Activated CD4-positive, alpha-beta memory T cell treated with anti-CD3 and anti-CD28 coated beads for 36 hours (primary cell): ENCODE measurements around the gene POLR2E. TPM values are rescaled to one million over a fixed set of nuclear protein-coding genes. Genes with fewer than 3 reads are reported as not detected.

Experiments used
- CTCF ChIA-PET: fragments of 350-600 bp; sonication (Branson Sonifier 250); formaldehyde crosslinking; loops from one replicate; lab custom pipeline; 2021; ENCODE audit warnings: antibody characterized with exemption, inconsistent platforms; lab: Charles Lee
- POLR2A ChIA-PET: fragments of 350-600 bp; sonication (Branson Sonifier 250); formaldehyde crosslinking; loops from one replicate; lab custom pipeline; 2021; ENCODE audit warnings: antibody characterized with exemption; lab: Charles Lee
- DNase-seq: peaks from one replicate; pipeline ENCODE4 v3.0.0-alpha.2; 2020
- H3K27ac Mint-ChIP-seq: one replicate; pipeline ENCODE4 v1.8.0; 2021; ENCODE audit warnings: mixed read lengths
- H3K27me3 Mint-ChIP-seq: one replicate; pipeline ENCODE4 v1.8.0; 2021; ENCODE audit warnings: mixed read lengths
- H3K36me3 Mint-ChIP-seq: one replicate; pipeline ENCODE4 v1.8.0; 2021; ENCODE audit warnings: mixed read lengths
- H3K4me1 Mint-ChIP-seq: one replicate; pipeline ENCODE4 v1.8.0; 2021; ENCODE audit warnings: low read depth, mixed read lengths
- H3K4me3 Mint-ChIP-seq: one replicate; pipeline ENCODE4 v1.8.0; 2021; ENCODE audit warnings: mild to moderate bottlenecking, mixed read lengths
- H3K9me3 Mint-ChIP-seq: one replicate; pipeline ENCODE4 v1.8.0; 2021; ENCODE audit warnings: mixed read lengths
- intact Hi-C: fragments of 100-400 bp; cut with micrococcal nuclease; formaldehyde crosslinking; loops from one replicate; pipeline ENCODE4 v1.15.1; 2023
- total RNA-seq, 2 experiments: library from RNA; stranded (reverse); gene quantifications; one replicate each; pipeline ENCODE4 v1.2.3, GENCODE V29; 2021

POLR2E gene
- total RNA-seq, 2 experiments from 2014 or later = 204 to 207 TPM

- CTCF ChIA-PET = interaction anchor here (0.5 kb wide), 1 partner anchor 86 kb away, joined by 3 read pairs; no protein-coding TSS in a partner anchor
- Mint-ChIP-seq H3K27ac (no peak overlapping the region), H3K36me3 (peaks cover 12% of the 10 kb centered on the region), H3K27me3 (no peaks in the 10 kb centered on the region), H3K4me3 (no peak overlapping the region), H3K4me1 (peaks cover 17% of the 10 kb centered on the region), H3K9me3 (no peaks in the 10 kb centered on the region)
- POLR2A ChIA-PET = interaction anchor here (0.8 kb wide), 1 partner anchor 25 kb away, joined by 3 read pairs; no protein-coding TSS in a partner anchor
- no peak for DNase-seq
- intact Hi-C loops = loop anchor here (10.0 kb wide), 1 partner anchor 183 kb away; the partner anchor contains the start of gene ARID3A
Measured at GRCh38 chr19:1107661-1108261, 12.6 kb upstream of the POLR2E start.

- H3K9me3 Mint-ChIP-seq = no peaks in the 10 kb centered on the region
- ChIA-PET POLR2A (interaction anchor here (0.7 to 1.5 kb wide), 3 partner anchors 24 to 34 kb away, joined by 3 to 9 read pairs (median 3); no protein-coding TSS in a partner anchor), CTCF (no interaction called here)
- no peak for DNase-seq
- H3K4me3 Mint-ChIP-seq = no peak overlapping the region
- intact Hi-C loops = loop anchor here (10.0 kb wide), 1 partner anchor 182 kb away; the partner anchor contains the start of gene ARID3A
- H3K4me1 Mint-ChIP-seq = peaks cover 25% of the 10 kb centered on the region
- peaks cover 11% of the 10 kb centered on the region for H3K36me3 Mint-ChIP-seq
- H3K27me3 Mint-ChIP-seq = no peaks in the 10 kb centered on the region
- H3K27ac Mint-ChIP-seq = peak overlapping the region; percentile 33
Measured at GRCh38 chr19:1106841-1107660, 11.9 kb upstream of the POLR2E start.

- intact Hi-C loops = loop anchor here (10.0 kb wide), 1 partner anchor 181 kb away; the partner anchor contains the start of gene ARID3A
- Mint-ChIP-seq H3K4me3 (peak overlapping the region; percentile 49), H3K9me3 (no peaks in the 10 kb centered on the region), H3K36me3 (peaks cover 8% of the 10 kb centered on the region), H3K27me3 (no peaks in the 10 kb centered on the region), H3K27ac (peak overlapping the region; percentile 23), H3K4me1 (peaks cover 33% of the 10 kb centered on the region)
- ChIA-PET CTCF (no interaction called here), POLR2A (interaction anchor here (0.7 to 1.5 kb wide), 2 partner anchors 25 to 34 kb away, joined by 3 to 9 read pairs; no protein-coding TSS in a partner anchor)
- no peak for DNase-seq
Measured at GRCh38 chr19:1105873-1106840, 11.0 kb upstream of the POLR2E start.

- CTCF ChIA-PET = interaction anchor here (1.1 to 1.8 kb wide), 4 partner anchors 8 to 40 kb away, joined by 3 to 5 read pairs (median 3); partner anchors contain the start of gene ARHGAP45
- Mint-ChIP-seq H3K4me1 (peaks cover 35% of the 10 kb centered on the region), H3K27me3 (no peaks in the 10 kb centered on the region), H3K27ac (peak overlapping the region; percentile 23), H3K36me3 (peaks cover 8% of the 10 kb centered on the region), H3K4me3 (peak overlapping the region; percentile 75), H3K9me3 (no peaks in the 10 kb centered on the region)
- DNase-seq = no peak
- intact Hi-C loops = loop anchor here (10.0 kb wide), 1 partner anchor 180 kb away; the partner anchor contains the start of gene ARID3A
- POLR2A ChIA-PET = interaction anchor here (0.8 to 4.5 kb wide), 6 partner anchors 11 to 164 kb away, joined by 3 to 25 read pairs (median 6); partner anchors contain the start of gene ARHGAP45
Measured at GRCh38 chr19:1105008-1105872, 10.1 kb upstream of the POLR2E start.

GRCh38 chr19:1104311-1105007 lies 9.3 kb upstream of the POLR2E start:
- Mint-ChIP-seq H3K9me3 (peaks cover 6% of the 10 kb centered on the region), H3K36me3 (peaks cover 5% of the 10 kb centered on the region), H3K27ac (no peak overlapping the region), H3K4me3 (peak overlapping the region; percentile 75), H3K4me1 (peaks cover 43% of the 10 kb centered on the region), H3K27me3 (no peaks in the 10 kb centered on the region)
- CTCF ChIA-PET = interaction anchor here (1.1 to 1.8 kb wide), 4 partner anchors 9 to 40 kb away, joined by 3 to 5 read pairs (median 3); partner anchors contain the start of gene ARHGAP45
- POLR2A ChIA-PET = interaction anchor here (0.6 to 4.5 kb wide), 9 partner anchors 10 to 164 kb away, joined by 3 to 25 read pairs (median 4); partner anchors contain the start of gene ARHGAP45
- peak; percentile 78 for DNase-seq
- intact Hi-C loops = loop anchor here (5.0 to 10.0 kb wide), 3 partner anchors 88 to 180 kb away; partner anchors contain the start of genes ARID3A and ATP5F1D

GRCh38 chr19:1103708-1104310 lies 8.6 kb upstream of the POLR2E start, which contains the start of gene GPX4:
GPX4 (plus strand) TSS chr19:1103994; CDS start chr19:1104044, 50 bp downstream.
- H3K27me3 Mint-ChIP-seq = no peaks in the 10 kb centered on the region
- H3K4me3 Mint-ChIP-seq = peak within 1 kb of the TSS; percentile 75
- peaks cover 5% of the 10 kb centered on the region for H3K36me3 Mint-ChIP-seq
- POLR2A ChIA-PET = interaction anchor here (0.6 to 4.5 kb wide), 12 partner anchors 9 to 84 kb away, joined by 3 to 25 read pairs (median 4); partner anchors contain the start of genes ARHGAP45 and RNU6-2
- peak within 1 kb of the TSS; percentile 89 for H3K27ac Mint-ChIP-seq
- DNase-seq = peak; percentile 99
- intact Hi-C loops = loop anchor here (1.0 to 10.0 kb wide), 8 partner anchors 9 to 179 kb away; partner anchors contain the start of genes ARID3A, ATP5F1D, POLR2E and RNU6-2
- peaks cover 6% of the 10 kb centered on the region for H3K9me3 Mint-ChIP-seq
- CTCF ChIA-PET = interaction anchor here (1.3 to 1.8 kb wide), 2 partner anchors 10 to 64 kb away, joined by 3 to 5 read pairs; no protein-coding TSS in a partner anchor
- peaks cover 50% of the 10 kb centered on the region for H3K4me1 Mint-ChIP-seq

GRCh38 chr19:1103132-1103707 lies 8.0 kb upstream of the POLR2E start:
- no peak for DNase-seq
- peak overlapping the region; percentile 89 for H3K27ac Mint-ChIP-seq
- CTCF ChIA-PET = interaction anchor here (1.0 to 1.8 kb wide), 5 partner anchors 10 to 64 kb away, joined by 3 to 5 read pairs (median 3); no protein-coding TSS in a partner anchor
- H3K9me3 Mint-ChIP-seq = peaks cover 6% of the 10 kb centered on the region
- peaks cover 54% of the 10 kb centered on the region for H3K4me1 Mint-ChIP-seq
- peaks cover 3% of the 10 kb centered on the region for H3K36me3 Mint-ChIP-seq
- intact Hi-C loops = loop anchor here (1.0 to 10.0 kb wide), 8 partner anchors 8 to 178 kb away; partner anchors contain the start of genes ARID3A, ATP5F1D, POLR2E and RNU6-2
- H3K27me3 Mint-ChIP-seq = no peaks in the 10 kb centered on the region
- POLR2A ChIA-PET = interaction anchor here (0.8 to 4.5 kb wide), 13 partner anchors 14 to 83 kb away, joined by 3 to 25 read pairs (median 3); partner anchors contain the start of genes ARHGAP45 and RNU6-2
- peak overlapping the region; percentile 71 for H3K4me3 Mint-ChIP-seq

GRCh38 chr19:1102407-1103131 lies 7.4 kb upstream of the POLR2E start:
- H3K36me3 Mint-ChIP-seq = peaks cover 3% of the 10 kb centered on the region
- peaks cover 60% of the 10 kb centered on the region for H3K4me1 Mint-ChIP-seq
- peak; percentile 90 for DNase-seq
- POLR2A ChIA-PET = interaction anchor here (0.7 to 4.5 kb wide), 14 partner anchors 14 to 119 kb away, joined by 3 to 25 read pairs (median 3); partner anchors contain the start of genes ARHGAP45, RNU6-2 and WDR18
- CTCF ChIA-PET = interaction anchor here (1.0 to 1.3 kb wide), 4 partner anchors 11 to 63 kb away, joined by 3 read pairs; no protein-coding TSS in a partner anchor
- H3K27ac Mint-ChIP-seq = peak overlapping the region; percentile 89
- intact Hi-C loops = loop anchor here (1.0 to 10.0 kb wide), 8 partner anchors 7 to 178 kb away; partner anchors contain the start of genes ARID3A, ATP5F1D, POLR2E and RNU6-2
- H3K4me3 Mint-ChIP-seq = peak overlapping the region; percentile 71
- peaks cover 6% of the 10 kb centered on the region for H3K9me3 Mint-ChIP-seq
- H3K27me3 Mint-ChIP-seq = no peaks in the 10 kb centered on the region
